NCI-H1694 (cell line): ENCODE results near the gene ENKUR.
"Not testable (repeated sequence)": the region's sequence is repeated elsewhere in the genome, so short reads cannot be mapped to it uniquely, and the experiment has no call there.

Experiments
- DNase-seq: peaks from one replicate; lab custom pipeline; 2025; lab: John Stamatoyannopoulos, UW

The ENKUR gene

DNA sequence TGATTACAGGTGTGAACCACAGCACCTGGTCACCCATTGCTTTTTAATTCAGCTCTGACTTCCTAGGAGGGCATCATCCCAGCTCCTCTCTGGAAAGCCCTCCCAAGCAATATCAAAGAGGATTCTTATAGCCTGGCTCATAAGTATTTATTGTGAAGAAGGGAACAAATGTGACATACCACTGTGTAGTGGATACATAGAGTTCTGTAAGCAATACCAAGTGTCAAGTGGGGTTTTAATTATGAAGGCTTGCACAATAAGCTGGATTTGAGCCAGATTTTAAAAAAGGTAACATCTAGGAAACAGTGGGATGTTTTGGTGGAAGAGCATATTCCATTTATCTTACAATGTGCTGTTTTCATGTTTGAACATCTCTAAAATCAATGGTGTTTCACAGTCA, 44.6 kb downstream of the ENKUR start:
- no peak for DNase-seq

DNA sequence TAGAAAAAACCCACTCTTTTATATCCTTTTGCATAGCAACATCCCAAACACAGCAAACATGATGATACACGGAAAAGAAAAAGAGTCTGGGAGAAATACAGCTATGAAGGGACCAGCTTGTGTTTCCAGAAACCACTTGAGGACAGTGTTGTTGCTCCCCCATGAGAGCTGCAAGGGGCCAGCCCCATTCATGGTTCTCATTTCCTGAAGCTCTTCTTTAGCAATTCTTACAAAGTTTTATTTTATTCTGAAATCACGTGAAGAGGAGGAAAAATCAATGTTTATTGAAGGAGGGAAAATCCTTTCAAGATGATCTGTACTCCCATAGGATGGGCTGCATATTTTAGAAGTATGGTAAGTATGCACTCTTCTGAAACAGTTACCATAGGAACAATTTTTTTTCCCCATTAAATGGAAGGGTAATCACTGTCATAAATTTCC, 46.1 kb downstream of the ENKUR start:
- DNase-seq: no peak

DNA sequence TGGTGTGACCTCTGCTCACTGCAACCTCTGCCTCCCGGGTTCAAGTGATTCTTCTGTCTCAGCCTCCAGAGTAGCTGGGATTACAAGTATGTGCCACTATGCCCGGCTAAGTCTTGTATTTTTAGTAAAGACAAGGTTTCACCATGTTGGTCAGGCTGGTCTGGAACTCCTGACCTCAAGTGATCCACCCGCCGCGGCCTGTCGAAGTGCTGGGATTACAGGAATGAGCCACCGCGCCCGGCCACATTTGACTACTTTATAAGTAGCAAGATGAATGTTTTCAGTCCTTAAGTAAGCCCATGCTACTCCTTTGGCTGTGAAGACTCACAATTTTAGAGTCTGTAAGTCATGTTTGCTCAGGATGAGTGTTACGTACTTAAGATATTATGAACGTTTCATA, 47.0 kb downstream of the ENKUR start:
- not testable (repeated sequence) for DNase-seq

DNA sequence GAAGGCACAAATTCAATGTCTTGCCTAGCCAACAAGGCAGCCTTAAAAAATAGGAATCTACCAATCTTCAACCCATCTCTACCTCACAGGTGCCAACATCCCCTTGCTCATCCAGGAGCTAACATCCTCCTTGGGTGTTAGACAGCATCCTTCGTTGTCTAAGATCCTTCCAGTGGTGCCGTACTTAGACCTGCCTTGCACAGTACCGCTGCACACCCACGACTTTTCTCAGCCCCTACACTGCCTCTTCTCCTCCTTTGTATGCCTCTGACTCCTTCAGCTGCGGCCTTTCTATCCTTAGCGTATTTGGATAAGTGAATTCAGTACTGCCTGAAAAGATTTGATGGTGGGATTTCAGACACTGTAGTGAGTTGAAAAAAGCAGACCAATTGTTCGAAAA, 47.6 kb downstream of the ENKUR start:
- DNase-seq: no peak

DNA sequence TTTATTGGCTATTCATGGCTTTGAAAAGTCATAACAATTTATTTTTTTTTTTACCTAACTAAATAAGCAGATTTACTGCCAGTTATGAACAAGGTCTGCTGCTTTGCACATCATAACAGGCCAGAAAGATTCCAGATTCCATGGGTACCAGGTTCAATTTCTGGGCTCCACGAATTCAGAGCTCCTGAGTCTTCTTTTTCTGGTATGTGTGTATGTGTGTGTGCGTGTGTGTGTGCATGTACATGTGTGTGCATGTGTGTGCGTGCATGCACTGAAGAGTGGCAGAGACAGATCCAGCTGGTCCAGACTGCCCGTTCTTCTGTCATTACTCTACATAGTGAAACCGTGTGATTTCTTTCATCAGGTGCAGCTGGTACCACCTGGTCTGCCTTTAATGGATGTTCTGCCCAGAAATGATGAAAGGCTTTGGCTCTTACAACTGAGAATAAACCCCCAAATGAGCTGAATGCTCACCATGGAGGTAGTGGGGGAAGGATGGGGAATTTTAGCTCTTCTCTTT, 48.9 kb downstream of the ENKUR start:
- no peak for DNase-seq

DNA sequence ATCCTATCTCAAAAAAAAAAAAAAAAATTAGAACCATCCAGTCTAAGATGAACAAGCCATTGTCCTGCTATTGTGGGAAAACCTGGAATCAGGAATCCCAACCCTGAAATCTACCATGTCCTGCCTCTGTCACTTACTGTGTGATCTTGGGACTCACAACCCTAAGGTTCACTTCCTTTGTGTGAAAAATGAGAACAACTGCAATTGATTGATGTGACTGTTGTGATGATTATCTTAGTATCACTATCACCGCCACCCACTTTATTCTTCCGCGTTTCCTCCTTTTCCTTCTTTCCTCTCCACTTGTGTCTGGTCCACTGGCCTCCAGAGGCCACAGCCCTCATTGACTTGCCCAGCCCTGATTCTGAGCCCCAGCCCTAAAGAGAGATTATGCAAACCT, 50.9 kb downstream of the ENKUR start:
- DNase-seq: no peak

DNA sequence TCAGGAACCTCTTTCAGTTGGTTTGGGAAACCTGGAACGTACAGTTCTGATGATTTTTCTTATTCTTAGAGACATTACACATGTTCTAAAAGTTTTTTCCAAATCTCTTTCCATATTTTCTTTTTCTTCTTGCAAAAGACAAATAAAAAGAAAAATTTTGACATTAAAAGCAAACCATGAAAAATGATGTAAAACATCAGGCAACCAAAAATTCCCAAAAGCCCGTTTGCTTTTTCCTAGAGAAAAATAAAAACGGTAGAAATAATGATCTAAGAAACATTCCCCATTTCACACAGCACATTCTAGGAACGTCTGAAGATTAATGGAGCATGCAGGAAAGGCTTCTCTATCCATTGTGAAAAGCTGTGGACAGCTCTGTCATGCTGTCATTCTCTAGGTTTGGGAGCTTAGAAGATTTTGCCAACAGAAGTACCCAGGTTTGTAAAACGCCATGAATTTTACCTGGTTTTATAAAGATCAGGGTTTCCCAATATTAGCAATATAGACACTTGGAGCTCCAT, 52.4 kb downstream of the ENKUR start:
- no peak for DNase-seq

DNA sequence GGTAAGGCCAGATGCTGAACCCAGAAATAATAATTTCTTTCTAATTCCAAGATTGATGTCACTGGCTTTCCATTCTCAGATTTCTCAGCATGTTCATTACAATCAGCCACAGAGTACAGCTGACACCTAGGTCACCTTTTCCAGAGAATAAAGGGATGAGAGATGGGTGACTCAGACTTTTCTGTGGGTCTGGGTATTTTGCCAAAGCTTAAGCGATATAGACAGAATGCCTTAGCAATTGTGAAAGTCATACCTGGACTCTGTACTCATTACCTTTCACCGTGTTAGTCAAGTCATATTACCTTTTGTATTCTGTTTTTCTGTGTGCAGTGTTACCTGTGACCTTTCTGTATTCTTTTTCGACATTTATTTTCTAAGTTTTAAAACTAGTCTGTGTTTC, 53.0 kb downstream of the ENKUR start:
- DNase-seq: no peak

DNA sequence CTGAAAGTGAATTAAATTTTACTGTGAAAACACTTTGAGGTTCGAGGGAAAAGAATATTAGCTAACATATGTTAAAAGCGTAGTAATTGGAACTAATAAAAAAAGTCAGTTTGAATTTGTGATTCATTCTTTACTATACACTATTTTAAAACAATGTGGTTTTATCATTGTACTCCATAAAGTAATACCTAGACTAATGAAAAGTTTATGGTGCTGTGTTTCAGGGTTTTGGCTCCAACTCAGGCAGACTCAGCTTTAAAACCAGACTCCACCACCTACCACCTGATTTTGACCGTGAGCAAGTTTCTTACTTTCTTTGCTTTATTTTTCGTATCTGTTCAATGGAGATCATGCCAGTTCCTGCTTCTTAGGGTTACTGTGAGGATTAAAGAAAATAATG, 54.4 kb downstream of the ENKUR start:
- no peak for DNase-seq

DNA sequence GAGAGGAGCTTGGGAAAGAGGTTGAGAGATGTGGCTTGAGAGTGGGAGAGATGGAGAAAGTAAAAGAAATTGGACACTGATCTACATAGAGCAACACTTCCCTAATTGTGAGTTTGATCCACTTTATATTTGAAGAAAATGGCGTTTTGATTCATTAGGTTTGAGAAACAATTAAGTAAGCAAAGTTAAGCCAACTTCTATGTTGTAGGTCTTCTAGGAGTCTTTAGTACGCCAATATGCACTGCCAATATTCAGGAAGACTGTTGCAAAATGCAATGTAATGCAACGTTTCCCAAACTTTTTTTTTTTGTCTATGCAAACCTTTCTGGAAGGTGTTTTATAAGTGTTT, 56.6 kb downstream of the ENKUR start:
- no peak for DNase-seq

DNA sequence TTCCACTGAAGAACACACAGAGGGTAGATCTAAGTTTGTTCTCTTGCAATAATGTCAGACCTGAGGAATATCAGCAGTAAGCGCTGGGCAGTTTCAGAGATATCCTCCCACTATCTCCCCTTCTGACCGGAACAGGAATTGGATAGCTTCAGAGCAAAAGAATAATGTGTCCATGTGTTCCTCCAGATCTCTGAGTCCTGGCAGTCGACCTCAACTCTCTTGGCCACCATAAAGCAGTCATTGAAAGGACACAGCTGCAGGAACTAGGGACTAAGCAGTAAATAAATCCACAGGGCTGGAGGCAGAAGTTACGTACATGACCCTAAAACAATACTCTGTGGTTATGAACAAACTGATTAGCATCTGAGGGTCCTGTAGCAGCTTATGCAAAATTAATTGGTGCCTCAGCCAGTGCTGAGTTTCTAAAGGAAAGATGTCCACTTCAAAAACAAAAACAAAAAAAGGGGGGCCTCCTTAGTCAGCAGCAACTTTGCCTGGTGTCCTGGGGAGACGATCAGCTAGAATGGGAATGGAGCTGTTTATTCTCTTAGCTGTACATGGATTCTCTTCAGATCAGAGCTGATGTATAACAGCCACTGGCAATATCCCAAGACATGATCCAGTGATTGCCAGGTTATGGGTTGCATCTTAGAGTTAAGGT, 57.1 kb downstream of the ENKUR start:
- no peak for DNase-seq

DNA sequence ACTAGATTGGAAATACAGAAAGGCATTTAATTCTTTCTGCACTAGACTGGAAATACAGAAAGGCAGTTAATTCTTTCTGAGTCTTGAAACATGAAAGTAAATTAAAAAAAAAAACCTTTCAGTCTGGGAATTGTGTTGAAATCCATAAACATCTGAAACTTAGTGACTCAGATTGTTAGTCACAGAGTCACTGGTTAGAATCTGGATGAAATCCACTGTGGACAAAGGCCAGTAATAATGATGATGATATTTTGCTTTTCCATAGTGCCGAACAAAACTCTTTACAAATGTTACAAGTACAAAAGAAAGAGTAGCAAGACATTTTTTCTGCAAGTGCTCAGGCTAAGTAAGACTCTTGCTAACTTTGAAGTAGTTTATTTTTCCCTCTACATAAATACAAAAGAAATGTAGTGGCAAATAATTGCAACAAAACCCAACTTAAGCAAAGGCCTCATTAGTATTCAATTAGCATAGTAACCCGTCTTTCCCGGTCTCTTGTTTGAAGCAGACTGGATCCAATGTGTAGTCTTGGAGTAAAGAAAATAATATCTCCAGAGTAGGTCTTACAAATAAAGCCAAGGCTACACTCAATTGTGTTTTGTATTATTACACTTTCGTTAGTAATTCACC, 57.8 kb downstream of the ENKUR start:
- DNase-seq: no peak

DNA sequence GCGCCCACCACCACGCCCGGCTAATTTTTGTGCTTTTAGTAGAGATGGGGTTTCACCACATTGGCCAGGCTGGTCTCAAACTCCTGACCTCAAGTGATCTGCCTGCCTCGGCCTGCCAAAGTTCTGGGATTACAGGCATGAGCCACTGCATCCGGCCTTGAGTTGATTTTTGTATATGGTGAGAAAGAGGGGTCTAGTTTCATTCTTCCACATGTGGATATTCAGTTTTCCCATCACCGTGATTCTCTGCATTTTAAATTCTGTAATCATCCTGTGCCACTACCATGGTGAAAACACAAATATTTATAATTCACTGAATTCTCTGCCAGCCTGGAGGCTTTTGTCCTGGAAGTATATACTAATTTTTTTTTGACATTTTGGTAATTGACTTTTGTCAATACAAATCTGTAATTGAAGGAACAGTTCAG, 58.3 kb downstream of the ENKUR start:
- not testable (repeated sequence) for DNase-seq

DNA sequence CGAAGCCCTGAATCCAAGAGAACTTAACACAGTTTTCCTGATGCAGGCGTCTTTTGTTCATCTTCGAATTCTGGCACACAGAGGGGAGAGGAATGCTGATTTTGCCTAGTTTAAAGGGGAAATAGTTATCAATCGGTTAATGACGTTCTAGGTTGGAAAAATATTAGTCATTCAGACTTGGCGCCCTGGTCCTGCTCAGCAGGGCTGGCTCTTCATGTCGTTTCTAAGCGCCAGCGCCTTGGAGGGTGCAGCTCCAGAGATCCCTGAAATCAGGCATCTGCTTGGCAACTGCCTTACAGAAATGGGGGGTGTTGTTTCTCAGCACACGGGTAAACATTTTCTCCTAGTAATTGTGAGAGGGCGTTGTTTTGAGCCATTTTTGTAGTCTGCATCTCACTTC, 62.3 kb downstream of the ENKUR start:
- DNase-seq: no peak

DNA sequence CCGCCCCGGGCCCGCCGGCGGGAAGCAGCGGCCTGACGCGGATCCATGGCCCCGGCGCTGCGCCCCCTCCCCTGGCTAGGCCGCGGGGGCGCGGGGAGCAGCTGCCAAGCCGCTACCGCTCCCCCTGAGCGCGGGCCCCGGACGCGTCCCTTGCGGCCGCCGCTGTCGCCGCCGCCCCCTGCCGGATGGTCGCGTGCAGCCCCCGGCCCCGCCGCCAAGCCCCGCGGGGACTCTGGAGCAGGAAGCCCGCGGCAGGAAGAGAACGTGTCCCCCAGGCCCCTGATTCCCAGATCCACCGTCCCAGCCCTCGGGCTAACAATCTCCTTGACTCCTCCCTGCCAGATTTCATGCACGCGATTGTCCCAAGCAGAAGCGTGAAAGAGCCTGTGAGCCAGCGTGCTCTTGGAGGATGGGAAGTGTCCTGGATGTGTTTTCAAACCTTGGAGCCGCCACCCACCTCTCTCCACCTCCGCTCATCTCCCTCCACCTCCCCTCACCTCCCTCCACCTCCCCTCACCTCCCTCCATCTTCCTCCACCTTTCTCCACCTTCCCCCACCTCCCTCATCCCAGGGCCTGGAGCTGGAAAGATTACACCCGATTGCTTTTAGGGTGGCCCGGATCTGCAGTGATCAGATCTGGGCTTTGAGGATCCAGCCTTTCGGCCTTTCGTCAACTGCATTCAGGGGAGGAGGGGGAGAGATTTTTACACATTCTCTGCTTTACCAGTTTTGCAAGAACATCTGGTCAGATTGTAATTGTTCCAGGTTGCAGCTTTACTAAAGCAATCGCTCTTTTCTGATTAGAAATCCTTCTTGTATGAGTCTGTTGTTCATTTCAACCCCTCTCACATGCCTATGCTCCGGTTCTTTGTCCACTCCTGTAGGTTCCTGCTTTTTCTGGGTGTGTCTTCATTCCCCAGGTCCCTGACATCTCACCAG, 63.0 kb downstream of the ENKUR start:
- DNase-seq: peak; percentile 33

DNA sequence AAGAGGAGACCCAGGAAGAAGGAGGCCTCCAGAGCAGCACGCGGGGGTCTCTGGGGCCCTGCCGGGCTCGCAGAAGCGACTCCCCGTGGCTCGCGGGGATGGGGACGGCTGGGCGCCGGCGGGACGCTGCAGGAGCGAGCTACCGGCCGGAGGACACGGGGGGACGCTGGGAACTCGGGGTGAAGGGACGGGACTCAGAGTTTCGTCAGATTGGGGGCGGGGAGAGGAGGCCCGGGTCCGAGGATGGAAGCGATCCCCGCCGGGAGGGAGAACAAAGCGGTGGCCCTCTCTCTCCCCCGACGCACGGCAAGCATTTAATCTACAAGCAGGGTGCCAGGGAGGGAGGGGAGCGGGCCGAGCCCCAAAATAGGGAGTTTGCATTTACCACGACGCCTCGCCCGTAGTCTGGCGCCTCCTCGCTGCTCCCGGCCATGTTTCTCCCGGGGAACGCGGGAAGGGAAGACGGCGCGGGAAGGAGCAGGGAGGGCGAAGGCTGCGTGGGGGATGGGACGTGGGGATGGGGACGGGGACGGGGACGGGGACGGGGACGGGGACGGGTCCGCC, 63.7 kb downstream of the ENKUR start, which contains the start of gene PRTFDC1:
TSS of gene PRTFDC1 (minus strand) at position 464 of the 564 bp plus-strand sequence. CDS start at position 433, 31 bp downstream.
- DNase-seq: no peak

DNA sequence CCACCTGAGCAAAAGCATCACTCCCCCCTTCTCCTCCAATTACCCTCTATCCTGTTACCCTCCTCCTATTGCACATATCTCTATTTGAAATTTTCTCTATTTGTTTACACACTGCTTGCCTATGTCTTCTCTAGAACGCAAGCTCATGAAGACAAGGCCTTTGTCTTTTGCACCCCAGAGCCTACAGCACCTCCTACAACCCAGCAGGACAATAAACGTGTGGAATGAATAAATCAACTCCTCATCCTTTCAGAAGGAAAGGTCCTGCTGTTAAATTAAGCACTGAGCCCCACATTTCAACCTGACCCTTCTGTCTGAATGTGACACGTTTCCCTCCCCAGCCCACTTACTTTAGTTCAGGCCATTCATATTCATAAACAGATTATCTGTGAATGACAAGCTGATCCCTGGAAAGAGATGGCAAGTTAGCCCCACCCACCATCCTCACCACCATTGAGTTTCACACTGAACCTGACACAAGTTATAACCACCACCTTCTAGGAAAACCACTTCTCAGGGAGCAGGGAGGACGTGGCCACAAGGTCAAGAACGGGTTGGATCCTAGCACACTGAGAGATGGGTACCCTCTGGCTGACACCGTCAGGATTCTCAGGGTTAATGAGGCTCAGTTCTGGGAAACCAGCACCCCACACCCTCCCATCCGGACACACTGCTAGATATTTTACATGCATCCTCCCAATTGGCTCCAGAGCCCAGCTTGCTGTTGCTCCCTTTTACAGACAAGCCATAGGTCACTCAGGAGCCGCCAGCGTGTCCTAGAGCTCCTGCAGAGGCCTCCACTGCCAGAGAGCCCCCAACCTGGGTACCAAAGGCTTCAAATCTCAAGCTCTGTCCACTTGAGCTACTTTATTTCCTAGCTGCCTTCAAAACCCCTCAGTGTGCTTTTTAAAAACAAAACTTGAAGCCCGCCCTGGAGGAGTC, 64.5 kb downstream of the ENKUR start:
- DNase-seq: peak; percentile 8

DNA sequence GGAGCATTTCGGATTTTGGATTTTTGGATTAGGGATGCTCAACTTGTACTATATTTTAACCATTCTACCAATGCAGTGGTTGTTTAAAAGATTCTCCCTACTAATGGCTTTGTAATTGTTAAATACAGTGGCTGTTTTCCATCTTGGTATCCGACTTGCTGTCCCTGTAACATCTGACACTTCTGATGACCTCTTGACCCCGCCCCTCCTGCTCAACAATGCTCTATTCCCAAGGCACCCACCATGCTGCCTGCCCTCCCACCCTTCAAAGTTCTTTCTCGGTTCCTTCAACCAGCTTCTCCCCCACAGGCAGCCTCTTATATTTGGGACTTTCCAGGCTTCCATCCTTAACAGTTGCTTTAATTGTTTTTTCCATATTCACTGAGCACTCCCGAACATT, 65.5 kb downstream of the ENKUR start:
- DNase-seq: no peak

DNA sequence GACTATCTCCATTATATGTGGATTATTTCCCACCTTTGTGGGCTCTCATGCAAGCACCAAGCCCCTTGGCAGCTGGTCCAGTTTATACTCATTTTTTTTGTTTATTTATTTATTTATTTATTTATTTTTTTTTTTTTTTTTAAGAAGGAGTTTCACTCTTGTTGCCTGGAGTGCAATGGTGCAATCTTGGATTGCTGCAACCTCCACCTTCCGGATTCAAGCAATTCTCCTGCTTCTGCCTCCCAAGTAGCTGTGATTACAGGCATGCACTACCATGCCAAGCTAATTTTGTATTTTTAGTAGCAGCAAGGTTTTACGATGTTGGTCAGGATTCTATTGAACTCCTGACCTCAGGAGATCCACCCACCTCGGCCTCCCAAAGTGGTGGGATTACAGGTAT, 66.3 kb downstream of the ENKUR start:
- no peak for DNase-seq

DNA sequence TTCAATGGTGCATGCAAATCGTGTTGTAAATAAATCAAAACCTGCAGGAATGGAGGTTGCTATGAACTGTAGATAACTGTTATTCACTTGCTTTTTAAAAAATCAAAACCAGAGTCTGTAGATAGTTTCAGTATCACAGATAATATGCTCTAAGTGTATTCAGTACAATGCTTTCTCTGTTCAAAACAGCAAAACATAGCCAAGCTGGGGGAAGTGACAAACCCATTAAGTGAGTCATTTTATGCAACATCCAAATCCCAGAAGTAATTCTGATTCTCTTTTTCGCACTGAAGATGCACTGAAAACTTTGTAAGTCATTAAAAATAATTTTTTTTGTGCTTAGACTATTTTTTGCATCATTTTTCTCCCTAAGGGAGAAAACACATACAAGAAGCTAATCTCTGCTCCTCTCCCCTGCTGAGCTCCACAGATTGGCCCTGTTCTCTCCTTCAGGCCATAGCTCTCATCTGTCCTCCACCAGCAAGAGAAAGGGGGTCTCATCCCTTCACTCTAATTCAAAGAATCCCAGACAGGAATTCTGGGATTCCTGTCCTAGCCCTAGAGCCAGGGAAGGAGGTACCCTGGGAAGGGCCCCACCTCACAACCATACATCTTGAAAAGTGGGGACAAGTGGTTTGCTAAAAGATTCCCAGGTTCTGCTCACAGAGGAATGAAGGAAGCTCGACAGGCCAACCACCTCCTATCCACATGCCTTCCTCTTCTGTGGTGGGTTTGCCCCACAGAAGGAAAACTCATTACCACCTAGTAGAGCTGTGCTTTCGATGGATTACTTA, 68.5 kb downstream of the ENKUR start:
- DNase-seq: no peak
